GM12878 (cell line): ENCODE measurements around the gene LARP4B. TPM values are rescaled to one million over a fixed set of nuclear protein-coding genes. Genes with fewer than 3 reads are reported as not detected.

Experiments
- ATAC-seq: fragments of 200-7000 bp; cut with Tn5 transposase; 3 replicates; pipeline ENCODE4 v1.9.1; 2020; ENCODE audit warnings: mild to moderate bottlenecking, moderate library complexity
- BruUV-seq: library from RNA; stranded (reverse); fragments of 400-500 nt; replicated peaks from 2 replicates; lab custom pipeline; 2021; lab: Mats Ljungman, UMichigan
- CTCF ChIA-PET: fragments of 300-600 bp; sonication (Branson Sonifier 250); formaldehyde crosslinking; extraction: SDS; loops from one replicate; lab custom pipeline; 2021; ENCODE audit warnings: inconsistent platforms; lab: Yijun Ruan, JAX
- POLR2A ChIA-PET: fragments of 350-600 bp; formaldehyde crosslinking; extraction: SDS; loops from one replicate; lab custom pipeline; 2021; ENCODE audit warnings: inconsistent platforms; lab: Charles Lee
- RAD21 ChIA-PET: fragments of 300-600 bp; sonication (Branson Sonifier 250); formaldehyde crosslinking; loops from one replicate; lab custom pipeline; 2023; ENCODE audit warnings: antibody characterized with exemption; ENCODE audit not compliant: unreplicated experiment; lab: Charles Lee
- SMC1A ChIA-PET: fragments of 300-600 bp; sonication (Branson Sonifier 250); formaldehyde crosslinking; loops from one replicate; lab custom pipeline; 2023; ENCODE audit not compliant: unreplicated experiment, uncharacterized antibody; lab: Charles Lee
- DNase-seq: peaks from one replicate; pipeline ENCODE4 v3.0.0-alpha.2; 2011; ENCODE audit warnings: low read depth, low spot score
- FAIRE-seq: peaks from 3 replicates; lab custom pipeline; 2011; peaks lifted over from hg19 to GRCh38; lab: Jason Lieb, UNC
- H2AFZ ChIP-seq: 2 replicates; pipeline ENCODE4 v1.6.0; 2011; ENCODE audit warnings: low read depth, low read length, control low read depth; ENCODE audit not compliant: control insufficient read depth
- H3K27ac ChIP-seq: 2 replicates; pipeline ENCODE4 v1.5.1; 2011; ENCODE audit warnings: control low read depth; ENCODE audit not compliant: control insufficient read depth, insufficient read depth
- H3K27me3 ChIP-seq, 2 experiments: replicated peaks in 1 of 2; 2 replicates each; pipeline versions ENCODE4 v1.6.0 to v1.6.1; 2011; ENCODE audit warnings: low read length in 1 of 2; ENCODE audit not compliant: control insufficient read depth in 2 of 2, insufficient read depth in 2 of 2
- H3K36me3 ChIP-seq, 2 experiments: 2 replicates each; pipeline ENCODE4 v1.5.1; 2011; ENCODE audit warnings: low read length in 1 of 2; ENCODE audit not compliant: control insufficient read depth in 2 of 2, insufficient read depth in 2 of 2
- H3K4me1 ChIP-seq: 2 replicates; pipeline ENCODE4 v1.6.1; 2011; ENCODE audit warnings: mild to moderate bottlenecking, low read length, moderate library complexity, mixed read lengths; ENCODE audit not compliant: control insufficient read depth, insufficient read depth
- H3K4me2 ChIP-seq: 2 replicates; pipeline ENCODE4 v1.6.0; 2011; ENCODE audit warnings: control low read depth; ENCODE audit not compliant: control insufficient read depth, insufficient read depth
- H3K4me3 ChIP-seq: fragments of 200-600 bp; sonication (generic); 2 replicates; pipeline ENCODE4 v1.5.1; 2016
- H3K79me2 ChIP-seq: 2 replicates; pipeline ENCODE4 v1.6.0; 2011; ENCODE audit warnings: low read length; ENCODE audit not compliant: control insufficient read depth, insufficient read depth
- H3K9ac ChIP-seq: 2 replicates; pipeline ENCODE4 v1.8.0; 2011; ENCODE audit warnings: low read length, control low read depth, mixed read lengths; ENCODE audit not compliant: control insufficient read depth, insufficient read depth
- H3K9me3 ChIP-seq: replicated peaks from 3 replicates; pipeline ENCODE4 v1.5.1; 2011; ENCODE audit warnings: mild to moderate bottlenecking, low read length; ENCODE audit not compliant: control insufficient read depth, insufficient read depth
- H4K20me1 ChIP-seq: 2 replicates; pipeline ENCODE4 v1.6.0; 2011; ENCODE audit not compliant: control insufficient read depth, insufficient read depth
- FOXM1 ChIP-seq: IDR thresholded peaks from 2 replicates; pipeline ENCODE4 v1.6.1; 2012; ENCODE audit warnings: low read depth, mild to moderate bottlenecking, inconsistent platforms, low read length, moderate library complexity
- GABPA ChIP-seq: IDR thresholded peaks from 2 replicates; pipeline ENCODE4 v1.6.1; 2014; ENCODE audit warnings: antibody characterized with exemption, low read depth, mild to moderate bottlenecking, inconsistent platforms
- GATAD2B ChIP-seq: fragments of 450-650 bp; conservative IDR thresholded peaks from 2 replicates; pipeline ENCODE4 v1.6.1; 2017; ENCODE audit warnings: low read depth, mild to moderate bottlenecking, moderate library complexity
- HDAC6 ChIP-seq: fragments of 200-600 bp; sonication (generic); IDR thresholded peaks from one replicate; pipeline ENCODE4 v1.8.0; 2017; ENCODE audit warnings: antibody characterized with exemption; ENCODE audit not compliant: unreplicated experiment
- KLF5 ChIP-seq: fragments of 450-650 bp; IDR thresholded peaks from 2 replicates; pipeline ENCODE4 v1.6.1; 2014; ENCODE audit warnings: mild to moderate bottlenecking; ENCODE audit not compliant: partially characterized antibody
- MTA3 ChIP-seq: IDR thresholded peaks from 2 replicates; pipeline ENCODE4 v1.6.1; 2012; ENCODE audit warnings: low read length, inconsistent platforms, borderline replicate concordance
- MXI1 ChIP-seq: fragments of 150-350 bp; IDR thresholded peaks from 2 replicates; pipeline ENCODE4 v1.6.1; 2011; ENCODE audit warnings: low read depth, mild to moderate bottlenecking, inconsistent platforms, low read length, improper control_type of control experiment
- NFXL1 ChIP-seq: fragments of 450-650 bp; IDR thresholded peaks from 2 replicates; pipeline ENCODE4 v1.6.1; 2017; ENCODE audit warnings: antibody characterized with exemption, mild to moderate bottlenecking, borderline replicate concordance
- PAX5 ChIP-seq: IDR thresholded peaks from 2 replicates; pipeline ENCODE4 v1.6.1; 2011; ENCODE audit warnings: low read depth, low read length, borderline replicate concordance
- POLR2AphosphoS5 ChIP-seq: IDR thresholded peaks from 2 replicates; pipeline ENCODE4 v1.6.1; 2011; ENCODE audit warnings: mild to moderate bottlenecking, low read length, inconsistent platforms
- STAT1 ChIP-seq: fragments of 450-650 bp; conservative IDR thresholded peaks from 2 replicates; pipeline ENCODE4 v1.6.1; 2014; ENCODE audit warnings: antibody characterized with exemption, mild to moderate bottlenecking
- SUZ12 ChIP-seq: fragments of 200-600 bp; sonication (generic); IDR thresholded peaks from one replicate; pipeline ENCODE4 v1.6.1; 2018; ENCODE audit warnings: antibody characterized with exemption, mild to moderate bottlenecking; ENCODE audit not compliant: unreplicated experiment
- ZBED1 ChIP-seq: IDR thresholded peaks from 2 replicates; pipeline ENCODE4 v1.6.1; 2016; ENCODE audit warnings: borderline replicate concordance
- ZNF622 ChIP-seq: fragments of 450-650 bp; IDR thresholded peaks from 2 replicates; pipeline ENCODE4 v1.6.1; 2017; ENCODE audit warnings: mild to moderate bottlenecking, inconsistent platforms
- WGBS: methylation state at CpG from one replicate; pipeline ENCODE4 v1.1.6; 2016; ENCODE audit warnings: low lambda C conversion rate; ENCODE audit not compliant: insufficient replicate concordance, insufficient coverage; ENCODE audit errors: missing lambda C conversion rate; 5-methylcytosine and 5-hydroxymethylcytosine counted together
- in situ Hi-C: fragments of 300-500 bp; cut with MboI; formaldehyde crosslinking; loops from 9 replicates; pipeline ENCODE4 v1.14.3; 2018; ENCODE audit warnings: mixed read lengths
- intact Hi-C: fragments of 100-400 bp; cut with micrococcal nuclease; formaldehyde crosslinking; loops from one replicate; pipeline ENCODE4 v1.14.2; 2022; ENCODE audit not compliant: unreplicated experiment
- polyA plus RNA-seq, 11 experiments: library from polyadenylated mRNA; depleted of rRNA in 4 of 11; unstranded in 6 of 11; stranded (reverse) in 5 of 11; fragments of >200 nt; fragmentation: Nextera tagmentation in 4 of 11; fragmentation: Illumina TruSeq in 1 of 11; extraction: Ambion mirVana in 4 of 11; extraction: Trizol in 1 of 11; gene quantifications; 1 replicate in 1 of 11; 2 replicates in 10 of 11; pipeline versions ENCODE4 v1.2.1 to v1.2.3, GENCODE V29; 2011 to 2016; ENCODE audit warnings: inconsistent platforms in 2 of 11, missing spikeins in 2 of 11, low read depth in 1 of 11
- total RNA-seq, 4 experiments: library from RNA; depleted of rRNA in 3 of 4; stranded (reverse); fragments of >200 nt in 3 of 4; fragmentation: Illumina TruSeq in 1 of 4; extraction: Trizol in 1 of 4; gene quantifications; 2 replicates each; pipeline versions ENCODE4 v1.2.1 to v1.2.3, GENCODE V29; 2013 to 2021
- TF ChIP-seq, protein P1 (sequence below): fragments of 450-650 bp; IDR thresholded peaks from 2 replicates; pipeline ENCODE4 v1.6.1; 2017; ENCODE audit warnings: antibody characterized with exemption, mild to moderate bottlenecking, moderate library complexity
- TF ChIP-seq, protein P2 (sequence below): fragments of 450-650 bp; IDR thresholded peaks from 2 replicates; pipeline ENCODE4 v1.6.1; 2017; ENCODE audit warnings: borderline replicate concordance
- TF ChIP-seq, protein P3 (sequence below): fragments of 450-650 bp; IDR thresholded peaks from 2 replicates; pipeline ENCODE4 v1.6.1; 2018; ENCODE audit warnings: mild to moderate bottlenecking, low read depth, moderate library complexity; ENCODE audit not compliant: partially characterized antibody

The LARP4B gene
- total and polyA plus RNA-seq, 10 of the 15 experiments (the other 5 are each of a cell fraction or from before 2014, with no cell fraction given), result 10.5 to 119 (median 39.4) TPM

DNA sequence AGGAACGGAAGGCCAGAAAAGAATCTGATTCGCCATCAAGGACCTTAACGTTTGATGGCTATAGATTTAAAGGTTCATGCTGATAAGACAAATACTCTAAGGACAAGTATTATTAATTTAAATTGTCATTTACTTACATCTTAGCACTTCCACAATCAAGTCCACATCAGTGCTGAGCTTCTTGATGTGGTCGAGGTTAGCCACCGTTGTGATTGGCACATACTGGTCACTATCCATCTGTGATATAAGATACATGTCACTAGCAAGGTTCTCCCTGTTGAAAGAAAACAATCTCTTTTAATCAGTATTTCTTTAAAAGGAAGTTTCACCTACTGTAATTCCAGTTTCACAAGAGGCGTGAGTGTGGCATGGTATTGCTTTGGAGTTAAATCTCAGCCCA, 88.7 kb downstream of the LARP4B start:
- no peak overlapping the region for H3K4me3 ChIP-seq
- FAIRE-seq (no peak), ATAC-seq (no peak), DNase-seq (no peak)
- H3K4me2 ChIP-seq, result no peak overlapping the region
- ChIA-PET POLR2A (interaction anchor here (0.6 kb wide), 1 partner anchor 72 kb away, joined by 13 read pairs; no protein-coding TSS in a partner anchor), RAD21 (no interaction called here), CTCF (no interaction called here), SMC1A (interaction anchor here (1.3 kb wide), 1 partner anchor 150 kb away, joined by 3 read pairs; no protein-coding TSS in a partner anchor)
- intact Hi-C loops, result no loop called here
- H3K79me2 ChIP-seq, result peaks cover 6% of the 10 kb centered on the region
- H3K36me3 ChIP-seq, result peaks cover 16 to 38% of the 10 kb centered on the region in 2 experiments
- no peak overlapping the region for H3K27ac ChIP-seq
- H3K9ac ChIP-seq, result no peak overlapping the region
- 89% methylated on average over 6 of the region's 6 CpGs for WGBS
- H3K4me1 ChIP-seq, result peaks cover 3% of the 10 kb centered on the region; the same call in 1 of the 2 replicates
- H4K20me1 ChIP-seq, result no peaks in the 10 kb centered on the region; the same call in 1 of the 2 replicates
- BruUV-seq, result no TSS peak
- TF ChIP-seq, protein P1, sequence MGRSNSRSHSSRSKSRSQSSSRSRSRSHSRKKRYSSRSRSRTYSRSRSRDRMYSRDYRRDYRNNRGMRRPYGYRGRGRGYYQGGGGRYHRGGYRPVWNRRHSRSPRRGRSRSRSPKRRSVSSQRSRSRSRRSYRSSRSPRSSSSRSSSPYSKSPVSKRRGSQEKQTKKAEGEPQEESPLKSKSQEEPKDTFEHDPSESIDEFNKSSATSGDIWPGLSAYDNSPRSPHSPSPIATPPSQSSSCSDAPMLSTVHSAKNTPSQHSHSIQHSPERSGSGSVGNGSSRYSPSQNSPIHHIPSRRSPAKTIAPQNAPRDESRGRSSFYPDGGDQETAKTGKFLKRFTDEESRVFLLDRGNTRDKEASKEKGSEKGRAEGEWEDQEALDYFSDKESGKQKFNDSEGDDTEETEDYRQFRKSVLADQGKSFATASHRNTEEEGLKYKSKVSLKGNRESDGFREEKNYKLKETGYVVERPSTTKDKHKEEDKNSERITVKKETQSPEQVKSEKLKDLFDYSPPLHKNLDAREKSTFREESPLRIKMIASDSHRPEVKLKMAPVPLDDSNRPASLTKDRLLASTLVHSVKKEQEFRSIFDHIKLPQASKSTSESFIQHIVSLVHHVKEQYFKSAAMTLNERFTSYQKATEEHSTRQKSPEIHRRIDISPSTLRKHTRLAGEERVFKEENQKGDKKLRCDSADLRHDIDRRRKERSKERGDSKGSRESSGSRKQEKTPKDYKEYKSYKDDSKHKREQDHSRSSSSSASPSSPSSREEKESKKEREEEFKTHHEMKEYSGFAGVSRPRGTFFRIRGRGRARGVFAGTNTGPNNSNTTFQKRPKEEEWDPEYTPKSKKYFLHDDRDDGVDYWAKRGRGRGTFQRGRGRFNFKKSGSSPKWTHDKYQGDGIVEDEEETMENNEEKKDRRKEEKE, result no peak
- TF ChIP-seq GATAD2B (no peak), HDAC6 (no peak), FOXM1 (no peak), SUZ12 (no peak), ZNF622 (no peak), ZBED1 (no peak), KLF5 (no peak), STAT1 (no peak), PAX5 (no peak), MXI1 (no peak), NFXL1 (no peak), GABPA (no peak), MTA3 (no peak), POLR2AphosphoS5 (no peak)
- TF ChIP-seq, protein P2, sequence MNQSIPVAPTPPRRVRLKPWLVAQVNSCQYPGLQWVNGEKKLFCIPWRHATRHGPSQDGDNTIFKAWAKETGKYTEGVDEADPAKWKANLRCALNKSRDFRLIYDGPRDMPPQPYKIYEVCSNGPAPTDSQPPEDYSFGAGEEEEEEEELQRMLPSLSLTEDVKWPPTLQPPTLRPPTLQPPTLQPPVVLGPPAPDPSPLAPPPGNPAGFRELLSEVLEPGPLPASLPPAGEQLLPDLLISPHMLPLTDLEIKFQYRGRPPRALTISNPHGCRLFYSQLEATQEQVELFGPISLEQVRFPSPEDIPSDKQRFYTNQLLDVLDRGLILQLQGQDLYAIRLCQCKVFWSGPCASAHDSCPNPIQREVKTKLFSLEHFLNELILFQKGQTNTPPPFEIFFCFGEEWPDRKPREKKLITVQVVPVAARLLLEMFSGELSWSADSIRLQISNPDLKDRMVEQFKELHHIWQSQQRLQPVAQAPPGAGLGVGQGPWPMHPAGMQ, result no peak
- TF ChIP-seq, protein P3, sequence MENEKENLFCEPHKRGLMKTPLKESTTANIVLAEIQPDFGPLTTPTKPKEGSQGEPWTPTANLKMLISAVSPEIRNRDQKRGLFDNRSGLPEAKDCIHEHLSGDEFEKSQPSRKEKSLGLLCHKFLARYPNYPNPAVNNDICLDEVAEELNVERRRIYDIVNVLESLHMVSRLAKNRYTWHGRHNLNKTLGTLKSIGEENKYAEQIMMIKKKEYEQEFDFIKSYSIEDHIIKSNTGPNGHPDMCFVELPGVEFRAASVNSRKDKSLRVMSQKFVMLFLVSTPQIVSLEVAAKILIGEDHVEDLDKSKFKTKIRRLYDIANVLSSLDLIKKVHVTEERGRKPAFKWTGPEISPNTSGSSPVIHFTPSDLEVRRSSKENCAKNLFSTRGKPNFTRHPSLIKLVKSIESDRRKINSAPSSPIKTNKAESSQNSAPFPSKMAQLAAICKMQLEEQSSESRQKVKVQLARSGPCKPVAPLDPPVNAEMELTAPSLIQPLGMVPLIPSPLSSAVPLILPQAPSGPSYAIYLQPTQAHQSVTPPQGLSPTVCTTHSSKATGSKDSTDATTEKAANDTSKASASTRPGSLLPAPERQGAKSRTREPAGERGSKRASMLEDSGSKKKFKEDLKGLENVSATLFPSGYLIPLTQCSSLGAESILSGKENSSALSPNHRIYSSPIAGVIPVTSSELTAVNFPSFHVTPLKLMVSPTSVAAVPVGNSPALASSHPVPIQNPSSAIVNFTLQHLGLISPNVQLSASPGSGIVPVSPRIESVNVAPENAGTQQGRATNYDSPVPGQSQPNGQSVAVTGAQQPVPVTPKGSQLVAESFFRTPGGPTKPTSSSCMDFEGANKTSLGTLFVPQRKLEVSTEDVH, result no peak
- TF ChIP-seq, all 136 proteins: peak for 0
- in situ Hi-C loops, result no loop called here
- no peak overlapping the region for H2AFZ ChIP-seq
- no peaks in the 10 kb centered on the region for H3K9me3 ChIP-seq
- H3K27me3 ChIP-seq, result no peaks in the 10 kb centered on the region
